HG02973 (cell line): ENCODE data around the gene CTIF.

ENCODE experiments used
- ATAC-seq: cut with Tn5 transposase; IDR thresholded peaks from one replicate; pipeline ENCODE4 v1.9.1; 2021; ENCODE audit warnings: moderate library complexity; ENCODE audit not compliant: unreplicated experiment

Gene CTIF

GRCh38 chr18:48742304-48742703, 203.5 kb downstream of the CTIF start:
- no peak for ATAC-seq

- no peak for ATAC-seq
Observed at GRCh38 chr18:48742706-48743475, 204.1 kb downstream of the CTIF start.

DNA sequence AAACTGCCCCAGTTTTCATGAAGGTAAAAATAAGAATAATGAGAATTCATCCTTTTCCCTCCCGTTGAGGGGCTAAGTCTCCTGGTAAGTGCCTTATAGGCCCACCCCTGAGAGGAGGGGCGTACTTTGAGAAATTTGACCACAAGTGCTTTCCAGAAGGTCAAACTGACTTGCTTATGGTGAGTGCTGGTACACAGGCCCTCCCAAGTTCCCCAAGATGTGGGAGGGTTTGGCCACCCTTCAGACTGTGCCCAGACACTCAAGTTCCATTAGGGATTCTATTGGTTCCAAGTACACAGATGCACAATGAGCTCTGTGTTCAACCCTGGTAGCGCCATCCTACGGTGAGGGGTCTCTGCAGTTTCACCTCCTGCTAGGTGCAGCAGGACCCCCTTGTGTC, 205.1 kb downstream of the CTIF start:
- no peak for ATAC-seq

DNA sequence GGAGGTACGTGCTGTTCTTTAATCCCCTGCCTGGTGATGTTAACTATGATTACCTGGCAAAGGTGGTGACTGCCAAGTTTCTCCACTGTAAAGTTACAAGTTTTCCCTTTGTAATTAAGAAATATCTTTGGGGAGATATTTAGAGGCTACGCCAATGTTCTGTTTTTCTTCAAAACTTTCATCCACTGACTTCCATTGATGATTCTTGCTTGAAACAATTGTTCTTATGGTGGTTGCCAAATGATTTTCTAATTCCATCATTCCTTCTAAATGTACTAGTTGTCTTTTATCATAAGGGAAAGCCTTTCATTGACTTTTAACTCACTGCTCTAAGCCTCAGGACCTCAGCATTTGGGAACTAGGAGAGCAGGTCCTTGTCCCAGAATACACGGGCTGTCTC, 206.5 kb downstream of the CTIF start:
- no peak for ATAC-seq

DNA sequence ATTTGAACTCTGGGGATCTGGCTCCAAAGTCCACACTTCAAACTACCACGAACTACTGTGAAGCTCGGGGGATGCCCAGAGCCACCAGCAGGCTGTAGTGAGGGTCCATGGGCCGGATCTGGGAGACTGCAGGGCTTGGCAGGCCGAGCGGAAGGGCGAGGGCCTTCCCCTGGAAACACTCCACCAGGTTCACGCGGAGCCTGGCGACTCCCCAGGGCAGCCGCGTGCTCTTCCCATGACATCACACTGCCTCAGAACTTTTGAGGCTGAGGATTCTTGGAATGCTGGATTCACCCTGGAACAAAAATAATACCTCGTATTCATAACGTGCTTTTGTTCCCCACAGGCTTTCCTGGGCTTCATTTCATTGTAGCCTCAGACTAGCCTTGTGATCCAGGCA, 210.9 kb downstream of the CTIF start:
- no peak for ATAC-seq

DNA sequence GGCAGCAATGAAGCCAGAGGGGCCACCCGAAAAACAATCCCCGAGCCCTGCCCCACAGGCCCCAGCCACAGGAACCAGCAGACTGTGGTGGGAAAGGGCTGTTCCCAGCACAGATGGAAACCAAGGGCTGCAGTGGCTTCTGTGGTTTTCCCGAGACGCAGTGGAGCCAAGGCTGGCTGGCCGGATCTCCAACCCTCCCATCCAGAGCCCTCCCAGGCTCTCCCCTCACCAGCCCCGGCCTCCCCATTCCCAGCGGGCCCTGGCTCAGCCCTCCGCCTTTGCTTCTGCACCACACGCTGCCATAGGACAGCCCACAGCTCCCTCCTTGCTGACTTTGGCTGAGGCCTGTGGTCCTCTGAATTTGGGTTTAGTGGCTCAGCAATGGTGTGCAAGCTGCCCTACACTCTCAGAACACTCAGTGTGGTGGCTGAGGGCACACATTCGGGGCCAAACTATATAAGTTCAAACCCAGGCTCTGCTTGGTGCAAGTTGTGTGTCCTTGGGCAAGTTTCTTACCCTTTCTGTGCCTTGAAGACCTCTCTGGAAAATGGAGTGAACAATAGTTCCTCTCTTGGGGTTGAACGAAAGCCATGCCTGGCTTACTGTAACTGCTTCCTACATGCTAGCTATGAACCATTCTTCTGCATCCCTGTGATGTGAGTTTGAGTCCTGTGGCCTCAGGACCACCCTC, 211.8 kb downstream of the CTIF start:
- no peak for ATAC-seq

GRCh38 chr18:48751727-48752468, 213.1 kb downstream of the CTIF start:
- no peak for ATAC-seq

- no peak for ATAC-seq
Observed at GRCh38 chr18:48752478-48752877, 213.6 kb downstream of the CTIF start.

GRCh38 chr18:48752928-48753327, 214.1 kb downstream of the CTIF start:
- ATAC-seq, result no peak

GRCh38 chr18:48753691-48754090, 214.9 kb downstream of the CTIF start:
- no peak for ATAC-seq

DNA sequence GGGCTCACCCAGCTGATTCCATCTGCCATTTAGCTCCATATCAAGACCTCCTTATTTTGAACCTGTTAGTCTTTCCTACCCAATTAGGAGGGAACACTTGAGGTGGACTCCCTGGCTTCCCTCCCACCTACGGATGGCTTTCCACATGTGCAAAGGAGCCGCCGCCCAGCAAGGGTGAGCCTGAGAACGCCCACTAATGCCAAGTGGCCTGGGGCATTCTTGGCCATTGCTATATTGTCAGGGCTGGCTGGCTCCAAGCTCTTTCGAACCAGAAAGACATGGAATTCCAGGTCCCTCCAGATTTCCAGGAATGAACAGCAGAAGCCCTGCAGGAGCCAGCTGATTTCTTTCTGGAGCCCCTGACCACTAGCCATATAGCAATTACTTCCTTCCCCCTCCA, 215.7 kb downstream of the CTIF start:
- ATAC-seq, result no peak

GRCh38 chr18:48754993-48755473, 216.2 kb downstream of the CTIF start:
- ATAC-seq, result no peak

GRCh38 chr18:48756511-48757226, 217.8 kb downstream of the CTIF start:
- ATAC-seq, result no peak

- no peak for ATAC-seq
Observed at GRCh38 chr18:48757367-48757766, 218.5 kb downstream of the CTIF start.

- no peak for ATAC-seq
Observed at GRCh38 chr18:48757906-48758305, 219.1 kb downstream of the CTIF start.

DNA sequence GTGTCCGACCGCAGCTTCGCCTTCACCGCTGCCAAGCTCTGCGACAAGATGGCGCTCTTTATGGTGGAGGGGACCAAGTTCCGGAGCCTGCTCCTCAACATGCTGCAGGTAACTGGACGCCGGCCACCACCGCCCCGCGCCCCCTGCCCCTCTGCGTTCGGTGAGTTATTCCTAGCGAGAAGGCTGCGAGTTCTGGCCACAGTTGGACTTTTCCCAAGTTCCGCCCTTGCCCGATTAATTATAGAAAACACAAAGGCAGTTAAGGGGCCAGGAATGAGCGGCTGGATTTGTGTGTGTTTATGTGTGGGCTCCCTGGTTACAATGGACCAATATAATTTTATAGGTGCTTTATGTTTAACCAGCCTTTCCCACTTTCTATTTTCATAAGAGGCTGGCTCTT, 222.8 kb downstream of the CTIF start:
- ATAC-seq, result no peak

DNA sequence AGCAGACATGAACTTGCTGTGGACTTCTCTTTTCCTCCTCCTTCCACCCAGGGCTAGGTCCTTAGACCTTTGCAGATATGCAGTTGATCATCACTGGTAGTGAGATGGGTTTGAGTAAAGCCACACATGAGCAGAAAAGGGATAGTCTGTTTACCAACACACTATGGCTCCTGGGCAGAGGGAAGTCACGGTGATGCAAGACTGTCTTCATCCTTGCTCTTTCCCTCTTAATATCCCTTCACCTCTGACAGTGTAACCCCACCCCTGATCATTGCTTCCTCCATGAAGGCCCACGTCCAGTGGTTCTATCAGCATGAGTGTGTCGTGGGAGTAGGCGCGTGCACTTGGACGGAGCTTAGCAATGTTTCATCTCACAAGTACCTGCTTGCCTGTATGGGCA, 223.2 kb downstream of the CTIF start:
- no peak for ATAC-seq

DNA sequence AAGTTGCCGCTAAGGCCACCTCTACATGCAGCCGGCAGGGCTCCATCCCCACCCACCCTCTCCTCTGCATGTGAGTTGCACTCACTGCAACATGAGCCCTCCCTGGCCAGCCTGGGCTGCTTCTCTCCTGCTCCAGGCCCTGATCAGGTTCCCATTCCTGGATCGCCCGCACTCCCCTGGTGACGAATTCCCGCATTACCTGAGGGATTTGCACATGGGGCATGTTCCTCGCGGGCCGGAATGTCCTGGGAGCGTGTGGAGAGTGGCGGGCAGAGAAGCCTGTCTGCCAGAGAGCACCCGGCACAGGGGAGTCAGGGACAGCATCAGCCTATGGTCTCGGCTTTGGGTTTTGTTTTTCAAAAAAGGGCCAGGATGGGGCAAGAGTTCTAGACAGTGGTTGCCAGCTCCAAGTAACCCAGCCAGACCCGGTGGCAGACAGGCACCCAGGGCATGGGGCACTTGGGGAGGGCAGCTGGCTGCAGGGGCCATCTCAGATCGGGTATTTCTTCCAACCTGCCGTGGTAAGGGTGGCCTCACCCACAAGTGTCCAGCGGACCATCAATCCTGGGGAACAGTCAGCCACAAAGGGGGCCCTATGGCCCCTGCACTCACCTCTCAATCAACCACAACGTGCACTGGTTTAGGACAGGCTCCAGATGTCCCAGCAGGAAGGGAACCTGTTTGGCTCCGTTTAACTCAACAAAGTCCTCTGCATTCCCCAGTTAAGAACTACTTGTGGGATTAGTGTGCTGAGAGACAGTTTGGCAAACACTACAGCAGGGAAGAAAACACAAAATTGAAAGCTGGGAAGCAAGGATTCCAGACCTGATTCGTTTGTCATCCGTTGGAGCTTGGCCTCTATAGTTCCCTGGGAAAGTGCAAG, 224.2 kb downstream of the CTIF start:
- ATAC-seq, result no peak

DNA sequence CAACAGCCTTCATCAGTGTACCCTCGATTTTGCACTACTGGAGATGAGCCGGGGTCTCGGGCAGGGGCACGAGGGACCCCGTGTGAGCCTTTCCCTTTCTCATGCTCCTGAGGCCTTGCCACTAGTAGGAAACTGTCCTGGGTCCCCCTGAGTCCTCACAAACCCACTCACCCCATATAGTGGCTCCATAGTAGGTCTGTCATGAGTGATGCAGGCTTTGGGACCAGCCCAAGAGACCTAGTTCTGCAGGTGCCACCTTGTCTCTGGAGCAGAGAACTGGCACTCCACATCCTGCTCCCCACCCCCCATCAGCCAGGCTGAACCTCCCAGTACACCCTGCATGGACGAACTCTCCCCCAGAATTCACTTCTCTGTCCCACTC, 224.9 kb downstream of the CTIF start:
- ATAC-seq, result no peak

DNA sequence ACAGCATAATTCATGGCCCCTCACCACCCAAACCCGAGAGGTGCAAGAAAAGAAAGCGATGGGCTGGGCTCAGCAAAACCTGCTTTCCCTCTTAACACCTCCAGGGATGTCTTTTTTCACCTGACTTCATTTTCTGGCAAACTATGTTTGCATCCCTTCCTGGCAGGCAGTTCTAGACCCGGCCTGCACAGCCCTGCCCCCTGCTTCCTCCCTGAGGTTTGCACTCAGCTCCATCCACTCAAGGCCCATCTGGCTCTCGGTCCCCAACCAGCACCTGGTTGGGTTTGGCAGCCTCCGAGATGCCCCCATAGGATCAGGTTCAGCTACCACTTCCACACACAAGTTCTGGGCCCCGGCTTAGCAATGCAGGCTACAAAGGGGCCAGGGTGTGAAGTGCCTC, 226.2 kb downstream of the CTIF start:
- ATAC-seq, result no peak
